GM18907 (cell line): ENCODE data around the gene ALAD.
"Not testable (repeated sequence)": the region's sequence is repeated elsewhere in the genome, so short reads cannot be mapped to it uniquely, and the experiment has no call there.

Experiments
- ATAC-seq: cut with Tn5 transposase; IDR thresholded peaks from one replicate; pipeline ENCODE4 v1.9.1; 2021; ENCODE audit warnings: mild to moderate bottlenecking, moderate library complexity; ENCODE audit not compliant: unreplicated experiment

The ALAD gene

DNA sequence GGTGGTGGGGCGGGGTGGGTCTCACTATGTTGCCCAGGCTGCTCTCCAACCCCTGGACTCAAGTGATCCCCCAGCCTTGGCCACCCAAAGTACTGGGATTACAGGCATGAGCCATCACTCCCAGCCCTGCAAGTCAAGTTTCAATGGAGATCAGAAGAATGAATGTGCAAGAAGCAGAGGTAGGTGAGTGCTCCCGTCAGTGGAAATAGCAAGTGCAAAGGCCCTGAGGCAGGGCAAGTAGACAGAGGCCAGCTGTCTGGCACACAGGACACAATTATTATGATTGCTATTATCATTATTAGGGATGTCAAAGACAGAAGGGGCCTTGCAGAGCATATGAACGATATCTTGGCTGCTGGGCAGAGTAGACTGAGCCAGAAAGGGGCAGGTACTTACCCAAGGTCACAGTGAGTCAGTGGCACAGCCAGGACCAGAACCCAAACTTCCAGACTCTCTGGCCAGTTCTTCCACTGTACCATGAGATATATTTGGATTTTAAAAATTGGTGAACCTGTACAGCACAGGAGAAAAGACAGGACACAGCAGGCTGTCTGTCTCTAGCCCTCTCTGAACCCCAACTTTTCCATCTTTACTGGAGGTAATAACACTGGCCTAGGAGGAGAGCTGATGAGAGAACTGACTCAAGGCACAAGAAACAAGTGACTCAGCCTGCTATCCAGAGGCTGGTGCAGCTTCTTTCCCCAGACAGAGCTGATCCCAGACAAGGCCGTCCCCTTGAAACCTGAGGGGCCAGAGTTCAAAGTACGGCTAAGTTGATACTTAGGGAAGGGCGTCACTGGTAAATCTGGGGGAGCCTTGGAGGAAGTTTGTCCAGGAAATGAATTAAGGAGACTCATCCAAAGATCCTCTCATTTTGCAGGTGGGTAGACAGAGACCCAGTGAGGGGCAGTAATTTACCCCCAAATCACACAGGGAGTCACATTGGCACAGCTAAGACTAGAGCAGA, 25.7 kb downstream of the ALAD start:
- ATAC-seq: no peak

DNA sequence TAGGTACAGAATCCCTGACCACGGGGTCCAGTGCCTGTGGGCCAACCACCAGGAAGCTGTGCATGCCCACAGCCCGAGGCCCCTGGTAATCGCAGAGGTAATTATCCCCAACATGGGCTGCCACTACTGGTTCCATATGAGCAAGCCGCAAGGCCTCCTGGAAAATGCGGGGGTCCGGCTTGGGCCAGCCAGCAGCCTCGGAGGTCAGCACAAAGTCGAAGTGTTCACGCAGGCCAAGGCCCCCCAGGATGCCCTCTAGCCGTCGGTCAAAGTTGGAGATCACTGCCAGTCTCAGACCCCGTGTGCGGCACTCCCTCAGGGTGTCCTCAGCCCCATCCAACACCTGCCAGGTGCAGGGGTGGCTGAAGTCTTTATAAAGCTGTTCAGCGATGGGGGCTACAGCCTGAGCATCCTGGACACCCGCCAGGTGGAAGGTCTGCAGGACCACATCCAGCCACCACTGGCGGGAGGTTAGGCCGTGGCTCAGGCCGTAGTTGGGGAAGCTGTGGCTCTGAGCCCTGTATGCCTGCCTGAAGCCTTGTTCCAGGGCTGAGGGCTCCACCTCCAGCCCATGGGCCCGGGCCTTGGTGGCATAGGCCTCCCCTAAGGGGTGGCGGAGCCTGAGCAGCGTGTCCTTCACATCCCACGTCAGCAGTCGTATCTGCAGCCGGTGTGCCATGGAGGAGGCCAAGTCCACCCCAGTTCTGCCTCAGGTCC, 27.2 kb downstream of the ALAD start:
- ATAC-seq: no peak

DNA sequence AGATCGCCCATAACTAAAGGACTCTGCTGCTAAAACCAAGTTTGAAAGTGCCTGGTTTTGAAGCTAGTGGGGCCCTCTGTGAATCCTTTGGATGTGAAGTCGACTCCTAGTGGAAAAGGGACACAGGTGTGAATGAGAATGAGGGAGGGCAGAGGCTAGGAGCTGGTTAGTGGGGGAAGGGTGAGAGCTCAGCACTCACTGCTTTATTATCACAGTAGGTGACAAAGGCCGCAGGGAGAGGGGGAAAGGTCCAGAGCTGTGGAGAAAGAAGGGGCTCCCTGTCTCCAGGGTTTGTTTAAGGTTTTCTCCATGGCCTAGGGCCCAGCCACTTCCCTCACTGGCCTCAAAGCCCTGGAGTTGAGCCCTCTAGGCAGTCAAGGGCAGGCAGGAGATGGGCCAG, 27.8 kb downstream of the ALAD start:
- no peak for ATAC-seq

- no peak for ATAC-seq
Measured at GRCh38 chr9:113372059-113372458, 29.0 kb downstream of the ALAD start.

DNA sequence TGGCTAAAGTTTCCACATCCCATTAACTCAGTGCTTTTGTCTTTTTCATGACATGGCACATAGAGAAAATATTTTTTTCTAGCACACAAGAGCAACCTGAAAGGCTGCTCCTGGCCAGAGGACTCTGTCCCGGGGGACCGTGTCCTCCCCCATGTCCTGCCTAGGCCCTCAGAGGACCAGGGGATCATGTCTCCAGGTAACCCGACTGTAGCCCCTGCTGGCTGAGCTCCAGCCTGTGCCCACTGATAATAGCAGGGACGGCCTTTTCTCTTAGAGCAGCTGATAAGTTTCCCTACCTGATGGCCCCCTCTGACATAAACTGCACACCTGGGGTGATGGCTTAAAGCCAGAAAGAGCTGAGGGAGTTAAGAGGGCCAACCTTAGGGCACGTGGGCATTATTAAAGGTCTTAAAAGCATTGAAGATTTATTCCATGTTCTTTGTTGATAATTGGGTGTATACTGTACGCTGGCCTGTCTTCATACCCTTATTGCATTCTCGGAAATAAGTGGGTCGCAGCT, 30.2 kb downstream of the ALAD start:
- ATAC-seq: no peak

DNA sequence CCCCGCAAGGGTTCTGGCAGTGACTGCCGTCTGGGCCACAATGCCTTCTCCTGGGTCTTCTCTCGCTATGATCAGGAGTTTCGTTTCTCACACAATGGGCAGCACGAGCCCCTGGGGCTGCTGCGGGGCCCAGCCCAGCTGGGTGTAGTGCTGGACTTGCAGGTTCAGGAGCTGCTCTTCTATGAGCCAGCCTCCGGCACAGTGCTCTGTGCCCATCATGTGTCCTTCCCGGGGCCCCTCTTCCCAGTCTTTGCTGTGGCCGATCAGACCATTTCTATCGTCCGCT, 31.3 kb downstream of the ALAD start:
- ATAC-seq: no peak

- no peak for ATAC-seq
Measured at GRCh38 chr9:113368982-113369854, 31.9 kb downstream of the ALAD start.

- ATAC-seq: no peak
Measured at GRCh38 chr9:113368348-113368981, 32.6 kb downstream of the ALAD start.

DNA sequence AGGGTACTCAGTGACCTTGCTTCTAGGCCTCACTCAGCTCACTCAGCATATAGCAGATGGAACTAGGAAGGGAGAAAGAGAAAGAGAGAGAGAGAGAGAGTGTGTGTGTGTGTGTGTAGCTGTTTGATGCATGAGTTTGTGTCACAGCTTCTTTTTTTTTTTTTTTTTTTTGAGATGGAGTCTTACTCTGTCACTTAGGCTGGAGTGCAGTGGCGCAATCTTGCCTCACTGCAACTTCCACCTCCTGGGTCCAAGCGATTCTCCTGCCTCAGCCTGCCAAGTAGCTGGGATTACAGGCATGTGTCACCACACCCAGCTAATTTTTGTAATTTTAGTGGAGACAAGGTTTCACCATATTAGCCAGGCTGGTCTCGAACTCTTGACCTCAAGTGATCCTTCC, 35.4 kb downstream of the ALAD start:
- not testable (repeated sequence) for ATAC-seq

DNA sequence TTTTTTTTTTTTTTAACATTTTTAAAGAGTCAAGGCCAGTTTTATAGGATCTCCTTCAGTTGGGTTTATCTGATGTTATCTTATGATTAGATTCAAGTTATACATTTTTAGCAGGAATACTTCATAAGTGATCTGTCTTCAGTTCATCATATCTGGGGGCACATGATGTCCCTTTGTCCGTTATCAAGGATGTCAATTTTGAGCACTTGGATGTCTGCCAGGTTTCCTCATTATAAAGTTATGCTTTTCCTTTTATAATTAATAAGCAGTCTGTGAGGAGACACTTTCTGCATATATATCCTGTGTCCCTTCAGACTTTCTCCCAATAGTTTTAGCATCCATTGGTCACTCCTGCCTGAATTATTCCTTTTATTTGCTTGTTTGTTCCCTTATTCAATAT, 36.1 kb downstream of the ALAD start:
- no peak for ATAC-seq

DNA sequence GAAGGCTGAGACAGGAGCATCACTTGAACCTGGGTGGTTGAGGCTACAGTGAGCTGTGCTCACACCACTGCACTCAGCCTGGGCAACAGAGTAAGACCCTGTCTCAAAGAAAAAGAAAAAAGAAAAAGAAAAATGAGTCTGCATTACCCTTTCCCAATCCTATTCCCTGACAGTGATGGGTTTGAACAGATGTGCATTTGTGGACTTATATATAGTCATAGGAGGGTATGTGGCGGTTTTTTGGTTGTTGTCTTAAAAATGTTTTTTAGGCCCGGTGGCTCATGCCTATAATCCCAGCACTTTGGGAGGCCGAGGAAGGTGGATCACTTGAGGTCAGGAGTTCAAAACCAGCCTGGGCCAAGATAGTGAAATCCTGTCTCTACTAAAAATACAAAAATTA, 37.7 kb downstream of the ALAD start:
- no peak for ATAC-seq

DNA sequence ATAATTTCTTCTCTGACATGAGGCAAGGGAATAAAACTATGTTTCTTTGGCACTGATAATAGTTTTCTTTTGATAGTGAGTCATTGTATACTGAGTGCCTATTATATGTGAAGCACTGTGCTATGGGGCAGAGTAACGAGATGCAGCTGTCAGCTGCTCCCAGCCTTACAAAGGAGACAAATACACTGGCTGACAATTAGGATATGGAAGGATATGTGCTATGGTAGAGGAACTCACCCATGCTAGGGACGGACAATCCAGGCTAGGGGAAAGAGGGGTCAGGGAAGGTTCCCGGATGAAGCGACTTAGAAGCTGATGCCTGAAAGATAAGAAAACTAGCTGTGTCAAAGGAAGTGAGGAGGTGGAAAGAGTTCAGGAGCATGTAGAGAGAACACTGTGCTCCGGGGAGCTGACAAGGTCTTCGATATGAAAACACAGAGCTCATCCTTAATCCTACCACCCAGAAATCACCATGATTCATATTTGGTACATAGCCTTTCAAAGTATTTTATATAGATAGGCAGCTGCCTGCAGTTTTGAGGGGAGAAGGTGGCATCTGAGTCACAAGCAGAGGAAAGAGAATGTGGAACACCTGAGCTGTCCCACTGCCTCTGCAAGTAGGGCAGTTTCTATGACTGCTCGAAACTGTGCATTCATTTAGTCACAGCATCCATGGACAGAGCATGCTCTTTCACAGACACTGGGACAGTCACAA, 39.6 kb downstream of the ALAD start:
- ATAC-seq: no peak

- no peak for ATAC-seq
Measured at GRCh38 chr9:113360242-113360842, 40.7 kb downstream of the ALAD start.

DNA sequence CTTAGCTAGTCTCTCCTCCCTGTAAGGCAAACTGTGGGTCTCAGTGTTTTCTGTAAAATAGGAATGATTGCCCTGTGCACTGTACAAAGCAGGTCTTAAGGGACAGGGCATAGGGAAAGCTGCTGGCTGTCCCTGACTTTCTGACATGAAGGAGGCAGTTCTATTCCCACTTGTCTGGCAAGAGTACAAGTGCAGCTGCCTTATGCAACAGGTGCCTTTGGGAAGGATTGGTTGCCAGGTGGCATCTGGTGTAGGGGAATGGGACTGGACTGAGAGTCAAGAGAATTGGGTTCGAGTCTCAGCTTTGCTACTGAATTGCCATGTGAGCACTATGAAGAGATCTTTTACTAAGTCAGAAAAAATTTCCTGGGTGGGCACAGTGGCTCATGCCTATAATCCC, 41.7 kb downstream of the ALAD start:
- no peak for ATAC-seq

DNA sequence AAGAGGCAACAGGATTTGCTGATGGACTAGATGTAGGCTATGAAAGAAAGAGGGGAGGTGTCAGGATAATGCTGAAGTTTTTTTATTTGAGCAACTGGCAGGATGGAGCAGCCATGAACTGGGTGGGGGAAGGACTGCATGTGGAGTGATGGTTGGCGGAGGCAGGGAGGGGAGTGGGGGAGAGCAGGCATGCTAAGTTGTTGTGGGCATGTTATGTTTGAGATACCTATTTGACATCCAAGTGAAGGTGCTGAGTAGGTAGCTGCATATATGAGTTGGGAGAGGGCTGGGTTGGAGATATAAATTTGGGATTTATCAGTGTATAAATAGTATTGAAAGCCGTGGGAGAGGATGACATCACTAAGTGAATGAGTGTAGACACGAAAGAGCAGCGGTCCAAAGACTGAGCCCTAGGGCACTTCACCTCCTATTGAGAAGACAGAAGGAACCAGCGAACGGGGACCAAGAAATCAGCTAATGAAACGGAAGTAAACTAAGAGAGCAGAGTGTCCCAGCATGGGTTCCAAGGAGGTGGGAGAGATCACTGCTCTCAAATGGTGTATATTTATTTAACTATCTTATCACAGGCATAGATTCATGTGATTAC, 44.3 kb downstream of the ALAD start:
- ATAC-seq: no peak

DNA sequence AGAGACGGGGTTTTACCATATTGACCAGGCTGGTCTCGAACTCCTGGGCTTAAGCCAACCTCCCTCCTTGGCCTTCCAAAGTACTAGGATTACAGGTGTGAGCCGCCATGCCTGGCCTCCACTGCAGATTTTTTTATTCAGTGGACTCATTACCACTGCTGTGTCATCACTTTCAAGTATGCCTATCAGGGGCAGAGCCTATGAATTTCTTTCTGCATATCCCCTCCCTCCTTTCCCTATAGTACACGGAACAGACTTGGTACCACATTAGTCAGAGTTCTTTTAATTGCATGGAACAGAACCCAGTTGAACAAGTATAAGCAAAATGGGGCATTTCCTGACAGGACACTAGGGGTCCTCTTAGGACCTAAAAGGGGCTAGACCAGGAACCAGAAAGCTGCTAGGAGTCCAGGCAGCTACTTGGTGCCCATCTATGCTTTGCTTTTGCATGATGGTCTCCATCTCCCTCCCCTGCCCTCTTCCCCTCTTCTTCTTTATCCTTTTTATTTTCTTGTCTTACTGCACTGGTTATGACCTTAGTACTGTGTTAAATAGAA, 46.0 kb downstream of the ALAD start:
- ATAC-seq: no peak

DNA sequence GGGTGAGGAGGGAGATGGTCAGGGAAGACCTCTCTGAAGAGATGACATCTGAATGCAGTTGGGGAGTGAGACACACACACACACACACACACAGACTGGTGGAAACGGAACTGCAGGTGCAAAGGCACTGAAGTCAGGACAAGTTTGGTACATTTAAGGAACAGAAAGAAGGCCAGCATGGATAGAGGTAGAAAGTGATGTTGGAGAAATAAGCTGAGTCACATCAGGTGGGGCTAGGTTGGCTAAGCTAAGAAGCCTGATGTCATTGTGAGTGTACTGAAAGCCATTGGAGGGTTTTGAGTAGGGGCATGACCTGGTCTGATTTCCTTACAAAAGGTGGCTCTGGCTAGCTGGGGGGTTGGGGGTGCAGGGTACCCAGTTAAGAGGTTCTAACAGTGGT, 48.7 kb downstream of the ALAD start:
- ATAC-seq: no peak

DNA sequence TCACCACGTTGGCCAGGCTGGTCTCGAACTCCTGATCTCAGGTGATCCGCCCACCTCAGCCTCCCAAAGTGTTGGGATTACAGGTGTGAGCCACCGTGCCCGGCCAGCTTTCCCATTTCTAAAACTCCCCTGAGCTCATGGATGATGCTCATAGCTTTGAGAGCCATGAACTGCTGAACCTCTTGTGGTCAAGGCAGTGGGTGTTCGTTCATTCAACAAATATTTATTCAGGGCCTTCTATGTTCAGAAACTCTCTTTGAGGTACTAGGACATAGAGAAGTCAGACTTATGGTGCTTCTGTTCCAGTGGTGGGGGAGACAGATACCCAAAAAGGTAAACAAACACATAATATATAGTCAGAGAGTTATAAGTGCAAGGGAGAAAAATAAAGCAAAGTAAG, 49.1 kb downstream of the ALAD start:
- ATAC-seq: no peak

GRCh38 chr9:113350937-113351336, 50.1 kb downstream of the ALAD start:
- no peak for ATAC-seq
